ENCODE measurements around the gene KCNK2.
A peak's percentile ranks its signal among the peaks of the same experiment; 100 is the strongest.

The KCNK2 gene

GRCh38 chr1:215140135-215140534 lies 57.6 kb downstream of the KCNK2 start:
- no peak for DNase-seq (ENCODE audit: extremely low read depth, insufficient read length)
- no peaks in the 10 kb centered on the region for H3K27me3 ChIP-seq (replicated peaks; ENCODE audit: control insufficient read depth, insufficient read depth, low read length)
- TF ChIP-seq, protein P1, sequence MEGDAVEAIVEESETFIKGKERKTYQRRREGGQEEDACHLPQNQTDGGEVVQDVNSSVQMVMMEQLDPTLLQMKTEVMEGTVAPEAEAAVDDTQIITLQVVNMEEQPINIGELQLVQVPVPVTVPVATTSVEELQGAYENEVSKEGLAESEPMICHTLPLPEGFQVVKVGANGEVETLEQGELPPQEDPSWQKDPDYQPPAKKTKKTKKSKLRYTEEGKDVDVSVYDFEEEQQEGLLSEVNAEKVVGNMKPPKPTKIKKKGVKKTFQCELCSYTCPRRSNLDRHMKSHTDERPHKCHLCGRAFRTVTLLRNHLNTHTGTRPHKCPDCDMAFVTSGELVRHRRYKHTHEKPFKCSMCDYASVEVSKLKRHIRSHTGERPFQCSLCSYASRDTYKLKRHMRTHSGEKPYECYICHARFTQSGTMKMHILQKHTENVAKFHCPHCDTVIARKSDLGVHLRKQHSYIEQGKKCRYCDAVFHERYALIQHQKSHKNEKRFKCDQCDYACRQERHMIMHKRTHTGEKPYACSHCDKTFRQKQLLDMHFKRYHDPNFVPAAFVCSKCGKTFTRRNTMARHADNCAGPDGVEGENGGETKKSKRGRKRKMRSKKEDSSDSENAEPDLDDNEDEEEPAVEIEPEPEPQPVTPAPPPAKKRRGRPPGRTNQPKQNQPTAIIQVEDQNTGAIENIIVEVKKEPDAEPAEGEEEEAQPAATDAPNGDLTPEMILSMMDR (IDR thresholded peaks at IDR 0.05; ENCODE audit: insufficient read depth, low read length, poor library complexity, severe bottlenecking), result no peak

GRCh38 chr1:215141460-215141859 lies 58.9 kb downstream of the KCNK2 start:
- no peaks in the 10 kb centered on the region for H3K27me3 ChIP-seq (replicated peaks; ENCODE audit: control insufficient read depth, insufficient read depth, low read length)
- no peaks in the 10 kb centered on the region for H3K36me3 ChIP-seq (ENCODE audit: control insufficient read depth, insufficient read depth, low read length)
- no peak for DNase-seq (ENCODE audit: extremely low read depth, insufficient read length)
- TF ChIP-seq, protein P1 (IDR thresholded peaks at IDR 0.05; ENCODE audit: insufficient read depth, low read length, poor library complexity, severe bottlenecking), result no peak
- H3K4me3 ChIP-seq (replicated peaks; ENCODE audit: low read depth, low read length), result no peak overlapping the region

More at GRCh38 chr1:215140135-215140534, 57.6 kb downstream of the KCNK2 start:
- H3K4me3 ChIP-seq (replicated peaks; ENCODE audit: low read depth, low read length), result no peak overlapping the region
- no peaks in the 10 kb centered on the region for H3K36me3 ChIP-seq (ENCODE audit: control insufficient read depth, insufficient read depth, low read length)

GRCh38 chr1:215143497-215143896 lies 61.0 kb downstream of the KCNK2 start:
- H3K36me3 ChIP-seq (ENCODE audit: control insufficient read depth, insufficient read depth, low read length), result no peaks in the 10 kb centered on the region
- no peaks in the 10 kb centered on the region for H3K27me3 ChIP-seq (replicated peaks; ENCODE audit: control insufficient read depth, insufficient read depth, low read length)
- DNase-seq (ENCODE audit: extremely low read depth, insufficient read length), result no peak
- TF ChIP-seq, protein P1 (IDR thresholded peaks at IDR 0.05; ENCODE audit: insufficient read depth, low read length, poor library complexity, severe bottlenecking), result no peak
- no peak overlapping the region for H3K4me3 ChIP-seq (replicated peaks; ENCODE audit: low read depth, low read length)

DNA sequence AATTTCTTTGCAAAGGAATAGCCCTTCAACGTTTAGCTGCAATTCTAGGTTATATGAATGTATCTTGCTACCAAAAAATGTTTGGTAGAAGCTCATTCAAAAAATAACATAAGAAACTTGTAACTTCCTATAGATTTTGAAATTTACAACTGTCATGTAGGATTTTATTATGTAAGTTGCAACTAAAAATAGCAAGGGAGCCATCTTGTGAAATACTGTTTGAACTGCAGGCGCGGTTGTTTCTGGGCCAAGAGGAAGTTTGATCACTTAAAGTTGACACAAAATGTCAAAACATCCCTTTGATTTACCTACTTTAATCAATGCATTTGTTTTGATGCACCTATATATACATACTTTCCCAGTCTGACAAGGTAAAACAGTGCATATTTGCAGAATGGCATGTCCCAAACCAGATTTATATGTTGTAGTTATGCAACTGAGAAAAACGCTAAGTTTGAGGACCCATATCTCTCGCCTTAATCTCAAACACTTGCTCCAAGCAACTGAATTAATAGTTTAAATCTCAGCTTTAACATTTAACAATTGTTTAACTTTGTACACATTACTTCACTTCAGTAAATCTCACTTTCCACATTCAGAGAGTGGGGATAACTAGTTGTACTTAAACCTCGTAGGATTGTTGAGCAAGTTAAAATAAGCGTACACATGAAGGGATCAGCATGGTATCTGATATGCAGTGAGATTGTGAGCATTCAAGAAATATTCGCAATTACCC lies 63.9 kb downstream of the KCNK2 start:
- no peaks in the 10 kb centered on the region for H3K36me3 ChIP-seq (ENCODE audit: control insufficient read depth, insufficient read depth, low read length)
- TF ChIP-seq, protein P1 (IDR thresholded peaks at IDR 0.05; ENCODE audit: insufficient read depth, low read length, poor library complexity, severe bottlenecking), result peak; percentile 40
- DNase-seq (ENCODE audit: extremely low read depth, insufficient read length), result no peak
- no peaks in the 10 kb centered on the region for H3K27me3 ChIP-seq (replicated peaks; ENCODE audit: control insufficient read depth, insufficient read depth, low read length)
- H3K4me3 ChIP-seq (replicated peaks; ENCODE audit: low read depth, low read length), result no peak overlapping the region

DNA sequence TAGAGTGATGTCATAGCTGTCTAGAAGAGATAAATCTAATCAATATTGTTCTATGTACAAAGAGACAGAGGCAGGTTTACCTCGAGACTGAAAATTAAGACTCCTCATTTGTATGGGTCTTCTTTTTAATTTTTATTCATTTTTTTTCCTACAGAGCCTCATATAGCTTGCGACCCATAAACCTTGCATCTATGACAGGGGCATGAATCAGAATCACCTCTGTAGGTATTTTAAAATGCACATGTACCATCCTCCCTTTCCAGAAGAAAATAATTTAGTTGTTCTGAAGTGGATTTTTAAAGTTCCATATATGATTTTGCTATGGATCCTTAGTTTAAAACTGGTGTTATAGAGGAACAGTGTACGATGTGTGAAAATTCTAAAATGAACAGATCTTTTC lies 64.5 kb downstream of the KCNK2 start:
- no peaks in the 10 kb centered on the region for H3K36me3 ChIP-seq (ENCODE audit: control insufficient read depth, insufficient read depth, low read length)
- TF ChIP-seq, protein P1 (IDR thresholded peaks at IDR 0.05; ENCODE audit: insufficient read depth, low read length, poor library complexity, severe bottlenecking), result no peak

More for the DNA sequence above, 64.5 kb downstream of the KCNK2 start:
- H3K4me3 ChIP-seq (replicated peaks; ENCODE audit: low read depth, low read length), result no peak overlapping the region
- no peaks in the 10 kb centered on the region for H3K27me3 ChIP-seq (replicated peaks; ENCODE audit: control insufficient read depth, insufficient read depth, low read length)
- DNase-seq (ENCODE audit: extremely low read depth, insufficient read length), result no peak

Measured in GM06990 (cell line).